HepG2 (cell line): ENCODE results near the gene HID1. TPM values are rescaled to one million over a fixed set of nuclear protein-coding genes. Genes with fewer than 3 reads are reported as not detected.

Experiments used
- ASH2L ChIP-seq: fragments of 300-600, 200-600 bp; sonication (generic); IDR thresholded peaks from 2 replicates; pipeline ENCODE4 v1.7.0; 2017; ENCODE audit warnings: low read depth, mild to moderate bottlenecking, moderate library complexity, mixed read lengths, low read length; ENCODE audit not compliant: insufficient read length
- ETV5 ChIP-seq: IDR thresholded peaks from 2 replicates; pipeline ENCODE4 v1.6.1; 2018; ENCODE audit warnings: missing biosample characterization, missing genetic modification reagents, inconsistent platforms, borderline replicate concordance
- FLYWCH1 ChIP-seq: sonication (generic); formaldehyde crosslinking; IDR thresholded peaks from 2 replicates; pipeline ENCODE4 v1.8.1; 2023; ENCODE audit warnings: mild to moderate bottlenecking, missing genetic modification reagents
- FOSL2 ChIP-seq: sonication (generic); formaldehyde crosslinking; IDR thresholded peaks from 2 replicates; pipeline ENCODE4 v1.4.0; 2020; ENCODE audit warnings: missing genetic modification reagents
- FOXA1 ChIP-seq, 2 experiments: fragments of 450-650 bp in 1 of 2; sonication (generic) in 1 of 2; formaldehyde crosslinking in 1 of 2; IDR thresholded peaks; 2 replicates each; pipeline versions ENCODE4 v1.4.0 to v1.6.1; 2016 to 2020; ENCODE audit warnings: missing genetic modification reagents in 1 of 2
- FOXA3 ChIP-seq: IDR thresholded peaks from 2 replicates; pipeline ENCODE4 v1.6.1; 2016; ENCODE audit warnings: missing genetic modification reagents, missing compliant biosample characterization
- IRF2 ChIP-seq: IDR thresholded peaks from 2 replicates; pipeline ENCODE4 v1.6.1; 2018; ENCODE audit warnings: missing genetic modification reagents, missing compliant biosample characterization
- MTF2 ChIP-seq: sonication (generic); formaldehyde crosslinking; IDR thresholded peaks from 2 replicates; pipeline ENCODE4 v1.5.0; 2020; ENCODE audit warnings: missing genetic modification reagents, borderline replicate concordance
- NCOR1 ChIP-seq: fragments of 200-600 bp; sonication (generic); IDR thresholded peaks from 2 replicates; pipeline ENCODE4 v1.7.0; 2017; ENCODE audit warnings: antibody characterized with exemption, low read length, borderline replicate concordance
- POGZ ChIP-seq: sonication (generic); formaldehyde crosslinking; IDR thresholded peaks from 2 replicates; pipeline ENCODE4 v1.4.0; 2020; ENCODE audit warnings: mild to moderate bottlenecking, missing genetic modification reagents
- RBAK ChIP-seq: sonication (generic); formaldehyde crosslinking; IDR thresholded peaks from 2 replicates; pipeline ENCODE4 v1.5.1; 2020; ENCODE audit warnings: mild to moderate bottlenecking, missing genetic modification reagents
- SMC3 ChIP-seq: IDR thresholded peaks from 2 replicates; pipeline ENCODE4 v1.6.1; 2011; ENCODE audit warnings: low read length, improper control_type of control experiment
- STAG1 ChIP-seq: sonication (generic); formaldehyde crosslinking; IDR thresholded peaks from 2 replicates; pipeline ENCODE4 v1.4.0; 2020; ENCODE audit warnings: missing genetic modification reagents
- TBX3 ChIP-seq: fragments of 450-650 bp; IDR thresholded peaks from 2 replicates; pipeline ENCODE4 v1.6.1; 2017; ENCODE audit warnings: antibody characterized with exemption, mild to moderate bottlenecking, inconsistent platforms, borderline replicate concordance
- TRIM24 ChIP-seq: sonication (generic); formaldehyde crosslinking; IDR thresholded peaks from 2 replicates; pipeline ENCODE4 v1.8.0; 2022; ENCODE audit warnings: mild to moderate bottlenecking, missing genetic modification reagents
- ZFX ChIP-seq: sonication (generic); formaldehyde crosslinking; IDR thresholded peaks from 2 replicates; pipeline ENCODE4 v1.4.0; 2020; ENCODE audit warnings: mild to moderate bottlenecking, low read depth, missing genetic modification reagents, moderate library complexity
- ZNF598 ChIP-seq: sonication (generic); formaldehyde crosslinking; IDR thresholded peaks from 2 replicates; pipeline ENCODE4 v1.5.1; 2020; ENCODE audit warnings: mild to moderate bottlenecking, missing genetic modification reagents, borderline replicate concordance
- ZNF670 ChIP-seq: sonication (generic); formaldehyde crosslinking; IDR thresholded peaks from 2 replicates; pipeline ENCODE4 v1.8.0; 2022; ENCODE audit warnings: mild to moderate bottlenecking, missing genetic modification reagents, borderline replicate concordance
- ZNF674 ChIP-seq: sonication (generic); formaldehyde crosslinking; IDR thresholded peaks from 2 replicates; pipeline ENCODE4 v1.5.0; 2020; ENCODE audit warnings: low read depth, mild to moderate bottlenecking, missing genetic modification reagents
- ZSCAN9 ChIP-seq: IDR thresholded peaks from 2 replicates; pipeline ENCODE4 v1.6.1; 2016; ENCODE audit warnings: borderline replicate concordance
- polyA plus RNA-seq, 8 experiments: library from polyadenylated mRNA; depleted of rRNA in 3 of 8; stranded (reverse) in 7 of 8; unstranded in 1 of 8; fragments of >200 nt; fragmentation: Illumina TruSeq in 4 of 8; extraction: Trizol in 4 of 8; gene quantifications; 2 replicates each; pipeline versions ENCODE4 v1.2.1 to v1.2.3, GENCODE V29; 2011 to 2016; ENCODE audit warnings: low read depth in 4 of 8, missing spikeins in 1 of 8, mixed read lengths in 1 of 8; ENCODE audit not compliant: insufficient read depth in 1 of 8
- total RNA-seq, 5 experiments: library from RNA; depleted of rRNA; stranded (reverse); fragments of >200 nt; fragmentation: Illumina TruSeq; extraction: Trizol; gene quantifications; 2 replicates each; pipeline ENCODE4 v1.2.3, GENCODE V29; 2016; ENCODE audit warnings: low read depth in 1 of 5
- TF ChIP-seq, protein P1 (sequence below): sonication (generic); formaldehyde crosslinking; IDR thresholded peaks from 2 replicates; pipeline ENCODE4 v1.5.0; 2020; ENCODE audit warnings: missing genetic modification reagents
- TF ChIP-seq, protein P2 (sequence below): sonication (generic); formaldehyde crosslinking; IDR thresholded peaks from 2 replicates; pipeline ENCODE4 v1.4.0; 2020; ENCODE audit warnings: missing genetic modification reagents
- TF ChIP-seq, protein P3 (sequence below): IDR thresholded peaks from 2 replicates; pipeline ENCODE4 v1.6.1; 2016; ENCODE audit warnings: low read depth

HID1 gene
- total and polyA plus RNA-seq, 2 of the 13 experiments (the other 11 are each of a cell fraction or from before 2014, with no cell fraction given) = 2.1 to 10.6 TPM

DNA sequence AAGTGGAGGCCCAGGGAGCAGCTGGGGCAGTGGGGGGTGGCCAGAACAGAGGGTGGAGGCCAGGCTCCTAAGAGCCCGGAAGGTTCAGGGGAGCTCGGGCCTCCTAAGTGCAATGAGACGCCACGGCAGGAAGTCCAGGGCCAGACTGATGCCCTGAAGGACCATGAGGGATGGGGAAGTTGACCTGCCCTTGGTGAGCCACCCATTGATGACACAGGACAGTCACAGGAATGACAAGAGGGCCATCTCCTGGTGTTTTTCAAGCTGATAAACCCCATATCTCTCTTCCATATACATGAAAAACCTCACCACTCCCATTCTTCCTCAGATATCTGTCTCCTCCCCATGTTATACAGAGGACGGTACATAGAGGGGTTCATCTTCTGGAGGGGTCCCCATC is 34.1 kb upstream of the HID1 start (continued):
- TF ChIP-seq POGZ (CRISPR knock-in tag) (no peak), NCOR1 (no peak), FLYWCH1 (CRISPR knock-in tag) (no peak), TRIM24 (CRISPR knock-in tag) (no peak), ZFX (CRISPR knock-in tag) (no peak), ASH2L (no peak), ETV5 (CRISPR knock-in tag) (0 out of 2 replicates have a peak, but pooled peaks have one; percentile 7), RBAK (CRISPR knock-in tag) (no peak), ZNF598 (CRISPR knock-in tag) (no peak), IRF2 (CRISPR knock-in tag) (0 out of 2 replicates have a peak, but pooled peaks have one; percentile 22), STAG1 (peak; percentile 92), FOXA3 (peak; percentile 40; the same call in 1 of the 2 replicates), TBX3 (no peak), ZNF674 (no peak), FOXA1 (IDR thresholded peaks at IDR 0.05) (no peak), FOXA1 (CRISPR knock-in tag; IDR thresholded peaks at IDR 0.05) (peak; percentile 37), ZSCAN9 (CRISPR knock-in tag) (no peak), MTF2 (CRISPR knock-in tag) (no peak), ZNF670 (CRISPR knock-in tag) (no peak), FOSL2 (CRISPR knock-in tag) (0 out of 2 replicates have a peak, but pooled peaks have one; percentile 12), SMC3 (peak; percentile 96)
- TF ChIP-seq, protein P1, sequence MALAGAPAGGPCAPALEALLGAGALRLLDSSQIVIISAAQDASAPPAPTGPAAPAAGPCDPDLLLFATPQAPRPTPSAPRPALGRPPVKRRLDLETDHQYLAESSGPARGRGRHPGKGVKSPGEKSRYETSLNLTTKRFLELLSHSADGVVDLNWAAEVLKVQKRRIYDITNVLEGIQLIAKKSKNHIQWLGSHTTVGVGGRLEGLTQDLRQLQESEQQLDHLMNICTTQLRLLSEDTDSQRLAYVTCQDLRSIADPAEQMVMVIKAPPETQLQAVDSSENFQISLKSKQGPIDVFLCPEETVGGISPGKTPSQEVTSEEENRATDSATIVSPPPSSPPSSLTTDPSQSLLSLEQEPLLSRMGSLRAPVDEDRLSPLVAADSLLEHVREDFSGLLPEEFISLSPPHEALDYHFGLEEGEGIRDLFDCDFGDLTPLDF (CRISPR knock-in tag) = no peak
- TF ChIP-seq, protein P2, sequence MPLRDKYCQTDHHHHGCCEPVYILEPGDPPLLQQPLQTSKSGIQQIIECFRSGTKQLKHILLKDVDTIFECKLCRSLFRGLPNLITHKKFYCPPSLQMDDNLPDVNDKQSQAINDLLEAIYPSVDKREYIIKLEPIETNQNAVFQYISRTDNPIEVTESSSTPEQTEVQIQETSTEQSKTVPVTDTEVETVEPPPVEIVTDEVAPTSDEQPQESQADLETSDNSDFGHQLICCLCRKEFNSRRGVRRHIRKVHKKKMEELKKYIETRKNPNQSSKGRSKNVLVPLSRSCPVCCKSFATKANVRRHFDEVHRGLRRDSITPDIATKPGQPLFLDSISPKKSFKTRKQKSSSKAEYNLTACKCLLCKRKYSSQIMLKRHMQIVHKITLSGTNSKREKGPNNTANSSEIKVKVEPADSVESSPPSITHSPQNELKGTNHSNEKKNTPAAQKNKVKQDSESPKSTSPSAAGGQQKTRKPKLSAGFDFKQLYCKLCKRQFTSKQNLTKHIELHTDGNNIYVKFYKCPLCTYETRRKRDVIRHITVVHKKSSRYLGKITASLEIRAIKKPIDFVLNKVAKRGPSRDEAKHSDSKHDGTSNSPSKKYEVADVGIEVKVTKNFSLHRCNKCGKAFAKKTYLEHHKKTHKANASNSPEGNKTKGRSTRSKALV (CRISPR knock-in tag) = 0 out of 2 replicates have a peak, but pooled peaks have one; percentile 37
- TF ChIP-seq, protein P3, sequence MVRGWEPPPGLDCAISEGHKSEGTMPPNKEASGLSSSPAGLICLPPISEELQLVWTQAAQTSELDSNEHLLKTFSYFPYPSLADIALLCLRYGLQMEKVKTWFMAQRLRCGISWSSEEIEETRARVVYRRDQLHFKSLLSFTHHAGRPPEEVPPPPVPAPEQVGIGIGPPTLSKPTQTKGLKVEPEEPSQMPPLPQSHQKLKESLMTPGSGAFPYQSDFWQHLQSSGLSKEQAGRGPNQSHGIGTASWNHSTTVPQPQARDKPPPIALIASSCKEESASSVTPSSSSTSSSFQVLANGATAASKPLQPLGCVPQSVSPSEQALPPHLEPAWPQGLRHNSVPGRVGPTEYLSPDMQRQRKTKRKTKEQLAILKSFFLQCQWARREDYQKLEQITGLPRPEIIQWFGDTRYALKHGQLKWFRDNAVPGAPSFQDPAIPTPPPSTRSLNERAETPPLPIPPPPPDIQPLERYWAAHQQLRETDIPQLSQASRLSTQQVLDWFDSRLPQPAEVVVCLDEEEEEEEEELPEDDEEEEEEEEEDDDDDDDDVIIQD (CRISPR knock-in tag) = no peak
